Daoy (cell line): ENCODE data around the gene TAF10. TPM values are rescaled to one million over a fixed set of nuclear protein-coding genes. Genes with fewer than 3 reads are reported as not detected.
A peak's percentile ranks its signal among the peaks of the same experiment; 100 is the strongest.

Experiments
- DNase-seq: peaks from one replicate; pipeline ENCODE4 v3.0.0-alpha.2; 2015; ENCODE audit warnings: low read depth
- total RNA-seq: library from RNA; depleted of rRNA; stranded (reverse); fragments of >200 nt; shearing (Covaris generic); gene quantifications from 2 replicates; pipeline ENCODE4 v1.2.3, GENCODE V29; 2014

Gene TAF10
- total RNA-seq, 1 experiment from 2014 or later: 57.0 TPM

DNA sequence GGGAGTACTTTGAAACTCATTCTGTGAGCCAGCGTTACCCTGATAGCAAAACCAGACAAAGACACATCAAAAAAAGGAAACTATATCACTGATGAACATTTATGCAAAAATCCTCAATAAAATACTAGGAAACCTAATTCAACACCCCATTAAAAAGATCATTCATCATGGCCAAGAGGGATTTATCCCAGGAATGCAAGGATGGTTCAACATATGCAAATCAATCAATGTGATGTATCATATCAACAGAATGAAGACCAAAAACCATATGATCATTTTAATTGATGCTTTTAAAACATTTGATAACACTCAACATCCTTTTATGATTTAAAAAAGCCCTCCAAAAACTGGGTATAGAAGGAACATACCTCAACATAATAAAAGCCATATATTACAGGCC, 28.4 kb downstream of the TAF10 start:
- DNase-seq: no peak

GRCh38 chr11:6579681-6580080, 32.3 kb downstream of the TAF10 start:
- no peak for DNase-seq

- DNase-seq: no peak
These were observed 33.9 kb downstream of the TAF10 start for GRCh38 chr11:6578134-6578533.

- peak; percentile 24 for DNase-seq
These were observed 35.3 kb downstream of the TAF10 start for GRCh38 chr11:6576471-6577373.

DNA sequence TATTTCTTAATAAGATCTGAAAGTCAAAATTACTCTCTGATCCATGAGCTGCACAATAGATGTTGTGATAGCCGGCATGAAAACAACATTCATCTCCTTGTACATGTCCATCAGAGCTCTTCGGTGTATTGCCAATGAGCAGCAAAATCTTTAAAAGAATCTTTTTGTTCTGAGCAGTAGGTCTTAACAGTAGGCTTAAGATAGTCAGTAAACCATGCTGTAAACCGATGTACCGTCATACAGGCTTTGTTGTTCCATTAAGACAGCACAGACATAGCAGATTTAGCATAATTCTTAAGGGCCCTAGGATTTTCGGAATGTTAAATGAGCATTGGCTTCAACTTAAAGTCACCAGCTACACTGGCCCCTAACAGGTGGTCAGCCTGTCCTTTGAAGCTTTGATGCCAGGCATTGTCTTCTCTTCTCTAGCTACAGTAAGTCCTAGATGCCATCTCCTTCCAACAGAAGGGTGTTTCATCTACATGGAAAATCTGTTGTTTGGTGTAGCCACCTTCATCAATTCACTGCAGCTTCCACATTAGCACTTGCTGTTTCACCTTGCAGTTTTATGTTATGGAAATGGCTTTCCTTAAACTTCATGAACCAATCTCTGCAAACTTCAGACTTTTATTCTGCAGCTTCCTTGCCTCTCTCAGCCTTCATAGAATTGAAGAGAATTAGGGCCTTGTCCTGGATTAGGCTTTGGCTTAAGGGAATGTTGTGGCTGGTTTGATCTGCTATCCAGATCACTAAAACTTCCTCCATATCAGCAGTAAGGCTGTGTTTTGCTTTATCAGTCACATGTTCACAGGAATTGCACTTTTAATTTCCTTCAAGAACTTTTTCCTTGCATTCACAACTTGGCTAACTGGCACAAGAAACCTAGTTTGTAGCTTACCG, 37.0 kb downstream of the TAF10 start:
- no peak for DNase-seq

DNA sequence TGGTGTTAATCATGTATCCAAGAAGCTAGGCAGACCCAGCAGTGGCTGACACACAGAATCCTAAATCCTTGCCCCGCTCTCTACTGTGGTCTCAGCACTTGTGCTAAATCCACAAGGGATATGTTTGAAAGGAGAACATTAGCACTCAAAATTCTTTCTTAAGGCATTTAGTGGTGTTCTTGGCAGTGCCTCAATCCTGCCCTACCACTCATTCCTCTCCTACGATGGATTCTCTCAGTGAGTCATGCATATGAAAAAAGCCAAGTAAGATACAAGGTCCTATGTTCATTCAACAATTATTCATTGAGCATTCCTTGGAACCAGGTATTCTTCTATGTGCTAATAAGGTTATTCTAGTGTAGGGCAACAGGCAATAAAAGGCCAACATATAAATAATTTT, 39.8 kb downstream of the TAF10 start:
- DNase-seq: no peak

DNA sequence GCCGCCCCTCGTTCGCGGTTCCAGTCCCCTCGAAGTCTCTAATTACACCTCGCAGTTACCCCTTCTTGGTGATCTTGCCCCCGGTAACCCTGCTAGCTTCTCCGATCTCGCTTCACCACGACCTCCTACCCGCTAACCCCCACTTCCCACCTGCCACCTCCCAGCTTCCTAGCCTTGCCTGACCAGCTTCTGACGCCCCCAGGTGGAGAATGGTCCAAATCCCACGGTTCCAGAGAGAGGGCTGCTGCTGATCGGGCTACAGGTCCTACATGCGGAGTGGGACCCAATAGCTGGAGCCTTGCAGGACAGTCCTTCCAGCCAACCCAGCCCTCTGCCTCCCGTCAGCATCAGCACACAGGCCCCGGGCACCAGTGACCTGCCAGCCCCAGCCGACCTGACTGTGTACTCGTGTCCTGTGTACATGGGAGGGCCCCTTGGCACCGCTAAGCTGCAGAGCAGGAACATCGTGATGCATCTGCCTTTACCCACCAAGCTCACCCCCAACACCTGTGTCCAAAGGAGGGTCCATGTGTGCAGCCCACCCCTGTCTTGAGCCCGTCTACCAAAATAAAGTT, 40.5 kb downstream of the TAF10 start:
- DNase-seq: no peak

- no peak for DNase-seq
These were observed 41.2 kb downstream of the TAF10 start for GRCh38 chr11:6570691-6571427.

GRCh38 chr11:6569706-6570105, 42.3 kb downstream of the TAF10 start:
- DNase-seq: no peak

- peak; percentile 39 for DNase-seq
These were observed 43.7 kb downstream of the TAF10 start for GRCh38 chr11:6568191-6568918.

DNA sequence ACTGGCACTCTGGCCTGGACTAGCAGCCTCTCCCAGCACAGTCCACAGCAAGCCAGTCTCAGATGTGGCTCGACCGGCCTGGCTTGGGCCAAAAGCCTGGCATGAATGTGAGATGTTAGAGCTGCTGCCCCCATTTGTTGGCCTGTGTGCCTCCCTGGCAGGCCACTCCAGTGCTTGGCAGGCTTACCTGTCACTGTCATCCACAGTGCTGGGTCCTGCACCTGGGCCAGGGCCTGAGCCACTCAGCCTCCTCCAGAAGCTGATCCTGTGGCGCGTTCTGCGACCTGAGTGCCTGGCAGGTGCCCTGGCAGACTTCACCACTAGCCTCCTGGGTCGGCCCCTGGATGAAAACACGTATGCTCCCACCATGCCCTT, 44.7 kb downstream of the TAF10 start:
- no peak for DNase-seq

- DNase-seq: no peak
These were observed 45.2 kb downstream of the TAF10 start for GRCh38 chr11:6566704-6567370.

DNA sequence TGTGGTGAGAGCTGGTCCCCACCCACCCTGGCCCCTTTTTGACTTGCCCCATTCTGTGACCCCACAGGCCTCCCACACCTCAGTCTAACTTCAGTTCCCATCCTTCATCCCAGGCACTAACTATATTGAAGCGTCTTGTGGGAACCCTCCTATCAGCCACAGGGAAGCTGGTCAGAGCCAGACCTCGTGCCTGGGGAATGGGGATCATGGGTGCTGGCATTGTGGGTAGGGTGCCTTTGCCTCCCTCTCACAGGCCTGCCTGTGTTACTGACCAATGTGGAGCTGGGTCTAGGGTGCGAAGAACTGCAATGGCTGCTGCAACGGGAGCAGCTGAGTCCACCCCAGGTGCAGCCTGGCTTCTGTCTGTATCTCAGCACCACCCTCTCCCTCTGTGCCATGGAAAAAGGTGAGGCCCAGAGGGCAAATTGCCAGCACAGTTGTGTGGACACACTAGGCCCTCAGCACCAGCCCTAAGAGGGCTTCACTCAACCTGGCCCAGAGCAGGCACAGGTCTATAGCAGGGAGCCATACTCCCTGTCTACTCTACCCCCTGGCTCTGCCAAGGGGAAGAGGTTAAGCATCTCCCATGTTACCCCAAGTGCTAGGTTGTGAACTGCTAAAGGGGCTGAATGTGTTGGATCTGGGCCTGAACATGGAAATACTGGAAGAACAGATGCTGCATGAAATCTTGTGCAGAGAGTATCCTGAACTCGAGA, 45.9 kb downstream of the TAF10 start:
- DNase-seq: no peak

- no peak for DNase-seq
These were observed 46.7 kb downstream of the TAF10 start for GRCh38 chr11:6565325-6565724.

GRCh38 chr11:6563667-6564066, 48.3 kb downstream of the TAF10 start:
- no peak for DNase-seq

GRCh38 chr11:6563121-6563619, 48.8 kb downstream of the TAF10 start:
- no peak for DNase-seq

DNA sequence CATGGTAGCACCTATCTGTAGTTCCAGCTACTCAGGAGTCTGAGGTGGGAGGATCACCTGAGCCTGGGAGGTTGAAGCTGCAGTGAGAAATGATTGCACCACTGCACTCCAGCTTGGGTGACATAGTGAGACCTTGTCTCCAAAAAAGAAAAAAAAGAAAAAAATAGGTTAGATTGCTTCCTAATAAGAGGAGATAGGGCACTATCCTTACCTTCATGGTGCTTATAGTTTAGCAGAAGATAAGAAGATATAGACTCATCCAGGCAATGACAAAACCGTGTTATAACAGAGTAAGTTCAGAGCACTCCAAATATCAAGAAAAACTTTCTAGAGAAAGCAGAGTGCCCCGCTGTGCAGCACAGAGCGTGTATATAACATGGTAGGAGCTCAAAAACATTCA, 50.7 kb downstream of the TAF10 start:
- no peak for DNase-seq
